ENCODE results near the gene NPAP1. TPM values are rescaled to one million over a fixed set of nuclear protein-coding genes. Genes with fewer than 3 reads are reported as not detected.

The NPAP1 gene
- 0.04 and 0.07 TPM in 2 replicates for total RNA-seq (2021)
- long read RNA-seq = 0 reads

DNA sequence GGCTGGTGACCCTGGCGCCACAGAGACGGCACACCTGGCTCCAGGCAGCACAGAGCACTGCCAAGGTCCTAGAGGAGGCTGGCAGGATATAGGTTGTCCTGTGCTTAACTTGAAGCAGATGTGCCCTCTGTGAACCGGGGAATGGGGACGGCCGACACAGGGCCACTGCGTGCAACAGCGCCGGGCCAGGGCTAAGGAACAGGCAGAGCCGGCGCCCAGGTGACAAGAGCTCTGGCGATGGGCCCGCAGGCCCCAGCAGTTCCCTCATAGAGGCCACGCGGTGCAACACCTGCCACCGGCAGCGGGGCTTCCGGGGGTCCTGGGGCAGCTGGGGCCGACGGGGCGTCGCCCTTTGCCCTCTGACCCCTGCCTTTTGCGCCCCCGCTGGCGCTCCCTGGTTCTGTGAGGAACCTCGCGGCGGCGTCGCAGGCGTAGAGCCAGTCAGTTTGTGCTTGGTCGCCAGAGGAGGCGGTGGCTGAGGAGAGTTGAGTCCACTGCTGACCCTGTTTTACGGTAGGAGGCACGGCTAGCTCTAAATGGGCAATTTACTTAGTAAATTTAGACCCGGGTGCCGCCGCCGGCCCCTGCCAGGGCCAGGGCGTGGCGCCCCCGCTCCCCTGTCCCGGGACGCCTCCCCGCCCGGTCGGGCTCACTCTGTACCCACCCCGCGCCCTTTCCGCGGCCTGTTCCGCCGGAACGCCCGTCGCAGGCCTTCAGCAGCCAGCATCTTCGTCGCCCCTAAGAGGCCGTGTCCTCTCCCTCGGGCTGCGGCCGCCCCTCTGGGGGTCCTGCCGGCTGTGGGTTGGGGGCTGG is at the start of gene NPAP1:
NPAP1 (plus strand) TSS at position 444 of the 813 bp plus-strand sequence; CDS start at position 537, 93 bp downstream.
- H3K14ac ChIP-seq (ENCODE audit: insufficient read depth, low read length) = no peak within 1 kb of the TSS
- H2BK12ac ChIP-seq (ENCODE audit: insufficient read length, low read depth, low read length) = no peak within 1 kb of the TSS
- H4K91ac ChIP-seq (ENCODE audit: insufficient read length, low read depth, low read length) = no peak within 1 kb of the TSS
- H3K9ac ChIP-seq (ENCODE audit: extremely low read depth, insufficient read length, low read length) = no peak within 1 kb of the TSS
- H3K23ac ChIP-seq (ENCODE audit: insufficient read length, low read depth, low read length) = no peak within 1 kb of the TSS
- peaks cover 31% of the 10 kb centered on the region for H3K9me3 ChIP-seq (ENCODE audit: control insufficient read depth, low read depth, low read length)
- H3K36me3 Mint-ChIP-seq (ENCODE audit: insufficient read depth in 1 of 3, low read depth in 3 of 3) = peaks cover 0 to 9% (median 5%) of the 10 kb centered on the region in 3 experiments; a peak in 5 of 7 replicates
- no peak within 1 kb of the TSS for H3K4me2 ChIP-seq (ENCODE audit: insufficient read depth, insufficient read length, low read length)
- no peak within 1 kb of the TSS for H3T11ph ChIP-seq (ENCODE audit: low read length)
- WGBS (ENCODE audit: extremely low coverage, insufficient read length, low lambda C conversion rate) = no CpG with 5 or more reads among the region's 62 CpGs
- no peak within 1 kb of the TSS for H3K27ac Mint-ChIP-seq
- H3K18ac ChIP-seq (ENCODE audit: insufficient read length, low read depth, low read length) = no peak within 1 kb of the TSS
- no peaks in the 10 kb centered on the region for H3K79me1 ChIP-seq (ENCODE audit: insufficient read depth, low read depth, low read length, poor library complexity, severe bottlenecking)
- H2BK120ac ChIP-seq (ENCODE audit: low read depth, low read length, poor library complexity, severe bottlenecking) = no peak within 1 kb of the TSS
- no peak for TF ChIP-seq CTCF (conservative IDR thresholded peaks at IDR 0.05)
- DNase-seq = no peak
- no peak within 1 kb of the TSS for H3K56ac ChIP-seq (ENCODE audit: insufficient read length, low read depth, low read length)
- no peak within 1 kb of the TSS for H4K5ac ChIP-seq (ENCODE audit: insufficient read length, low read depth, low read length)
- no peak within 1 kb of the TSS for H3K27ac ChIP-seq (ENCODE audit: insufficient read length, low read depth, low read length)
- H3K9me3 Mint-ChIP-seq = peaks cover 53 to 65% of the 10 kb centered on the region in 2 experiments
- 0 out of 4 replicates have a peak, but pooled peaks cover 0 to 2% of the 10 kb centered on the region in 2 experiments for H3K4me1 Mint-ChIP-seq
- no peaks in the 10 kb centered on the region for H4K20me1 ChIP-seq (ENCODE audit: control insufficient read depth, insufficient read depth, insufficient read length)
- no peak within 1 kb of the TSS for H2BK15ac ChIP-seq (ENCODE audit: low read depth, low read length)
- H3K4me1 ChIP-seq (ENCODE audit: insufficient read depth, low read length) = no peaks in the 10 kb centered on the region
- no peak within 1 kb of the TSS for H2AK5ac ChIP-seq (ENCODE audit: insufficient read length, low read length)
- no peak within 1 kb of the TSS for H2BK20ac ChIP-seq (ENCODE audit: low read depth, low read length, poor library complexity, severe bottlenecking)
- H3K27me3 ChIP-seq (ENCODE audit: insufficient read depth, low read length) = no peaks in the 10 kb centered on the region
- no peak within 1 kb of the TSS for H3K4me3 Mint-ChIP-seq
- no peak within 1 kb of the TSS for H3K4ac ChIP-seq (ENCODE audit: low read depth, low read length)
- no peak within 1 kb of the TSS for H2AFZ ChIP-seq (ENCODE audit: low read length)
- H2BK5ac ChIP-seq (ENCODE audit: insufficient read length, low read length) = no peak within 1 kb of the TSS
- H3K23me2 ChIP-seq (ENCODE audit: insufficient read length, low read depth, low read length, poor library complexity, severe bottlenecking) = no peaks in the 10 kb centered on the region
- H3K27me3 Mint-ChIP-seq (ENCODE audit: low read depth) = peaks cover 5% of the 10 kb centered on the region; the same call in 1 of the 2 replicates
- H3K79me2 ChIP-seq (ENCODE audit: insufficient read depth, low read length) = no peaks in the 10 kb centered on the region
- no peak within 1 kb of the TSS for H4K8ac ChIP-seq (replicated peaks; ENCODE audit: insufficient read length, low read depth, low read length)
